ENCODE measurements around the gene TMOD2. TPM values are rescaled to one million over a fixed set of nuclear protein-coding genes. Genes with fewer than 3 reads are reported as not detected.

Gene TMOD2
- polyA plus RNA-seq, 3 donors from 2014 or later: 0.18 to 0.27 (median 0.23) TPM

DNA sequence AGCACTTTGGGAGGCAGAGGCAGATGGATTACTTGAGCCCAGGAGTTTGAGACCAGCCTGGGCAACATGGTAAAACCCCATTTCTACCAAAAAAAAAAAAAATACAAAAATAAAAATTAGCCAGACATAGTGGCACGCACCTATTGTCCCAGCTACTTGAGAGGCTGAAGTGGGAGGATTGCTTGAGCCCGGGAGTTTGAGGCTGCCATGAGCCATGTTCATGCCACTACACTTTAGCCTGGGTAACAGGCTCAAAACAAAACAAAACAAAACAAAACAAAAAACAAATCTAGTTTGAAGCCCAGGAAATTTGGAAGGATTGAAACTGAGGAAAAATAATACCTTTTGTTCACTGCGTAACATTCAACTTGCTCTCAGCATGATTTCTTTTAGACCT is 94.7 kb downstream of the TMOD2 start:
- DNase-seq: no peak
- no peaks in the 10 kb centered on the region for H3K9me3 Mint-ChIP-seq
- H3K27ac Mint-ChIP-seq: peak overlapping the region in 1 of 6 donors; percentile 37
- peaks cover 71 to 98% of the 10 kb centered on the region in 2 donors for H3K4me1 Mint-ChIP-seq
- peak overlapping the region in 2 of 5 donors; percentile 25 to 52 for H3K4me3 Mint-ChIP-seq
- no peaks in the 10 kb centered on the region for H3K27me3 Mint-ChIP-seq (ENCODE audit: low read depth in 3 of 3)
- H3K36me3 Mint-ChIP-seq: no peaks in the 10 kb centered on the region

GRCh38 chr15:51846463-51847230 is 95.2 kb downstream of the TMOD2 start:
- H3K4me1 Mint-ChIP-seq: peaks cover 68 to 96% of the 10 kb centered on the region in 2 donors
- peak overlapping the region in 5 of 6 donors; percentile 13 to 63 (median 55) for H3K27ac Mint-ChIP-seq
- H3K27me3 Mint-ChIP-seq (ENCODE audit: low read depth in 3 of 3): no peaks in the 10 kb centered on the region
- H3K36me3 Mint-ChIP-seq: no peaks in the 10 kb centered on the region
- H3K9me3 Mint-ChIP-seq: no peaks in the 10 kb centered on the region
- no peak for DNase-seq
- H3K4me3 Mint-ChIP-seq: peak overlapping the region in 4 of 5 donors; percentile 4 to 52 (median 22)

GRCh38 chr15:51848811-51849210 is 97.4 kb downstream of the TMOD2 start:
- DNase-seq: no peak
- H3K27ac Mint-ChIP-seq: peak overlapping the region in 1 of 6 donors; percentile 10
- H3K9me3 Mint-ChIP-seq: no peaks in the 10 kb centered on the region
- H3K36me3 Mint-ChIP-seq: no peaks in the 10 kb centered on the region
- peaks cover 0 to under 1% (median 0%) of the 10 kb centered on the region in 3 donors for H3K27me3 Mint-ChIP-seq (ENCODE audit: low read depth in 3 of 3)
- peaks cover 67 to 92% of the 10 kb centered on the region in 2 donors for H3K4me1 Mint-ChIP-seq
- no peak overlapping the region for H3K4me3 Mint-ChIP-seq

GRCh38 chr15:51849860-51850259 is 98.5 kb downstream of the TMOD2 start:
- Mint-ChIP-seq H3K4me1 (peaks cover 66 to 92% of the 10 kb centered on the region in 2 donors), H3K9me3 (no peaks in the 10 kb centered on the region), H3K36me3 (no peaks in the 10 kb centered on the region), H3K27ac (peak overlapping the region in 1 of 6 donors; percentile 17), H3K4me3 (no peak overlapping the region), H3K27me3 (ENCODE audit: low read depth in 3 of 3) (peaks cover 0 to 2% (median 0%) of the 10 kb centered on the region in 3 donors)
- DNase-seq: no peak

DNA sequence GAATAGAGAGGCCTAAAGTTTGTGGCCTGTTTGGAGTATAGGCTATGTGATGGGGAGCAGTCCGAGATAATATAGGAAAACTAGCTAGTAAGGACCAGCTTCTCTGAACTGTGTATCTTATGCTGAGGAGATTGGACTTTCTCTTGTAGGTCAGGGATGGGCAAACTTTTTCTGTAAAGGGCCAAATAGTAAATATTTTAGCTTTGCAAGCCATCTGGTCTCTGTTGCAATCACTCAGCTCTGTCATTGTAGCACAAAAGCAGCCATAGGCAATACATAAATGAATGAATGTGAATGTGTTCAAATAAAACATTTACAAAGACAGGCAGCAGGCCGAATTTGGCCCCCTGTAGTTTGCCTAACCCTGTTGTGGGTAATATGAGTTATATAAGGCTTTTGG is 102.6 kb downstream of the TMOD2 start:
- no peak for DNase-seq
- peak overlapping the region in 1 of 6 donors; percentile 39 for H3K27ac Mint-ChIP-seq
- H3K27me3 Mint-ChIP-seq (ENCODE audit: low read depth in 3 of 3): peaks cover 0 to 2% (median 2%) of the 10 kb centered on the region in 3 donors
- peaks cover 47 to 82% of the 10 kb centered on the region in 2 donors for H3K4me1 Mint-ChIP-seq
- no peaks in the 10 kb centered on the region for H3K36me3 Mint-ChIP-seq
- no peak overlapping the region for H3K4me3 Mint-ChIP-seq
- H3K9me3 Mint-ChIP-seq: no peaks in the 10 kb centered on the region

- no peaks in the 10 kb centered on the region for H3K9me3 Mint-ChIP-seq
- no peak for DNase-seq
- H3K27me3 Mint-ChIP-seq (ENCODE audit: low read depth in 3 of 3): peaks cover 0 to 2% (median 2%) of the 10 kb centered on the region in 3 donors
- H3K4me1 Mint-ChIP-seq: peaks cover 42 to 81% of the 10 kb centered on the region in 2 donors
- peak overlapping the region in 3 of 6 donors; percentile 1 to 67 (median 10) for H3K27ac Mint-ChIP-seq
- no peak overlapping the region for H3K4me3 Mint-ChIP-seq
- peaks cover 0 to 4% (median 0%) of the 10 kb centered on the region in 3 donors for H3K36me3 Mint-ChIP-seq
These were observed 104.2 kb downstream of the TMOD2 start for GRCh38 chr15:51855612-51856011.

- Mint-ChIP-seq H3K27me3 (ENCODE audit: low read depth in 3 of 3) (peaks cover 0 to 4% (median 2%) of the 10 kb centered on the region in 3 donors), H3K27ac (peak overlapping the region in 1 of 6 donors; percentile 1), H3K4me3 (no peak overlapping the region), H3K36me3 (peaks cover 0 to 4% (median 0%) of the 10 kb centered on the region in 3 donors), H3K9me3 (no peaks in the 10 kb centered on the region), H3K4me1 (peaks cover 45 to 83% of the 10 kb centered on the region in 2 donors)
- DNase-seq: no peak
These were observed 105.5 kb downstream of the TMOD2 start for GRCh38 chr15:51856714-51857380.

GRCh38 chr15:51861557-51862359 is 110.4 kb downstream of the TMOD2 start:
- peak overlapping the region; percentile 34 to 74 (median 65) for H3K4me3 Mint-ChIP-seq
- peaks cover 44 to 75% of the 10 kb centered on the region in 2 donors for H3K4me1 Mint-ChIP-seq

DNA sequence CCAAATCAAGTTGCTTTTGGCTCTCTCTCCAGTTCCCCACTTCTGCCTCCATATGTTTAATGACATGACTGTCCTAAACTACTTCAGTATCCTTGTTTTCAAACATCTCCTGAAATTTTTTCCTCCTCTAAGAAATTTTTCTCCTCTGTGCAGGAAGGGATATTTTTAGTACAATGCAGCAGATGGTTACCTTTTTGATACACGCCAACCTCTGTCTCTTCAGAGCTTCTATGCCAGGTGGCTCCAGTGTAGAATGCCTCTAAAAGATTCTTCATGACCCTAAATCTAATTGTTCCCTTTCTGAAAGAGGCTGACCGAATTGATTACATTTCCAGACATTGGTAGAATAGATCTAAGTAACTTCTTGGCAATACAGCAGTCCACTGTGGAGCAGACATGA is 111.7 kb downstream of the TMOD2 start:
- Mint-ChIP-seq H3K36me3 (peaks cover 12 to 19% (median 13%) of the 10 kb centered on the region in 3 donors), H3K27ac (peak overlapping the region in 3 of 6 donors; percentile 15 to 63 (median 61)), H3K4me1 (peaks cover 44 to 76% of the 10 kb centered on the region in 2 donors), H3K9me3 (no peaks in the 10 kb centered on the region), H3K4me3 (no peak overlapping the region), H3K27me3 (ENCODE audit: low read depth in 3 of 3) (peaks cover 0 to 2% (median 2%) of the 10 kb centered on the region in 3 donors)
- no peak for DNase-seq

More at GRCh38 chr15:51861557-51862359, 110.4 kb downstream of the TMOD2 start:
- Mint-ChIP-seq H3K9me3 (no peaks in the 10 kb centered on the region), H3K27me3 (ENCODE audit: low read depth in 3 of 3) (peaks cover 0 to 2% (median 2%) of the 10 kb centered on the region in 3 donors), H3K27ac (peak overlapping the region; percentile 15 to 64 (median 61)), H3K36me3 (peaks cover 12 to 19% (median 13%) of the 10 kb centered on the region in 3 donors)
- peak; percentile 32 to 41 (median 34) for DNase-seq

GRCh38 chr15:51864408-51865056 is 113.1 kb downstream of the TMOD2 start:
- peaks cover 40 to 64% of the 10 kb centered on the region in 2 donors for H3K4me1 Mint-ChIP-seq
- no peak overlapping the region for H3K4me3 Mint-ChIP-seq
- H3K36me3 Mint-ChIP-seq: peaks cover 14 to 26% (median 19%) of the 10 kb centered on the region in 3 donors
- DNase-seq: no peak
- peak overlapping the region in 3 of 6 donors; percentile 25 to 76 (median 37) for H3K27ac Mint-ChIP-seq
- peaks cover 0 to 2% (median 2%) of the 10 kb centered on the region in 3 donors for H3K27me3 Mint-ChIP-seq (ENCODE audit: low read depth in 3 of 3)
- H3K9me3 Mint-ChIP-seq: no peaks in the 10 kb centered on the region

DNA sequence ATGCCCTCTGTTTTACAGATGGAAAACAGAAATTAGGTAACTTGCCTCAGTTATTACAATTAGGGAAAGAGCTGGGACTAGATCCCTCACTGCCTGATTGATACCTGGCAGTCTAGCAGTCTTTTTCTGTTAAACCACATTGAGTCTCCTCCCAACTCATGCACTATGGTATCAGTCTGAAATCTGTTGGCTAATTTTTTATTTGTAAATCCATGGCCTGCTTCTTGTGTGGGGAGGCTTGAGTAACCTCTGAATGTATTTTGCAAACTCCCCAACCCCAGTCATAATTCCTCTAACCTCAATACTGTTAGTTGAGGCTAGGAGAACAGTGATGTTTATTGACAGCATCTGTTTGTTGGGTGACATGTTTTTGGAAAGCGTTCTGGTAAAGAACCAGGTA is 113.9 kb downstream of the TMOD2 start:
- H3K36me3 Mint-ChIP-seq: peaks cover 11 to 31% (median 22%) of the 10 kb centered on the region in 3 donors
- no peak for DNase-seq
- no peaks in the 10 kb centered on the region for H3K9me3 Mint-ChIP-seq
- peaks cover 36 to 56% of the 10 kb centered on the region in 2 donors for H3K4me1 Mint-ChIP-seq
- peaks cover 0 to 2% (median 2%) of the 10 kb centered on the region in 3 donors for H3K27me3 Mint-ChIP-seq (ENCODE audit: low read depth in 3 of 3)
- H3K27ac Mint-ChIP-seq: peak overlapping the region in 3 of 6 donors; percentile 1 to 11 (median 3)
- no peak overlapping the region for H3K4me3 Mint-ChIP-seq
